ENCODE data around the gene PCDHGB3.
"Not testable (repeated sequence)": the region's sequence is repeated elsewhere in the genome, so short reads cannot be mapped to it uniquely, and the experiment has no call there.

DNA sequence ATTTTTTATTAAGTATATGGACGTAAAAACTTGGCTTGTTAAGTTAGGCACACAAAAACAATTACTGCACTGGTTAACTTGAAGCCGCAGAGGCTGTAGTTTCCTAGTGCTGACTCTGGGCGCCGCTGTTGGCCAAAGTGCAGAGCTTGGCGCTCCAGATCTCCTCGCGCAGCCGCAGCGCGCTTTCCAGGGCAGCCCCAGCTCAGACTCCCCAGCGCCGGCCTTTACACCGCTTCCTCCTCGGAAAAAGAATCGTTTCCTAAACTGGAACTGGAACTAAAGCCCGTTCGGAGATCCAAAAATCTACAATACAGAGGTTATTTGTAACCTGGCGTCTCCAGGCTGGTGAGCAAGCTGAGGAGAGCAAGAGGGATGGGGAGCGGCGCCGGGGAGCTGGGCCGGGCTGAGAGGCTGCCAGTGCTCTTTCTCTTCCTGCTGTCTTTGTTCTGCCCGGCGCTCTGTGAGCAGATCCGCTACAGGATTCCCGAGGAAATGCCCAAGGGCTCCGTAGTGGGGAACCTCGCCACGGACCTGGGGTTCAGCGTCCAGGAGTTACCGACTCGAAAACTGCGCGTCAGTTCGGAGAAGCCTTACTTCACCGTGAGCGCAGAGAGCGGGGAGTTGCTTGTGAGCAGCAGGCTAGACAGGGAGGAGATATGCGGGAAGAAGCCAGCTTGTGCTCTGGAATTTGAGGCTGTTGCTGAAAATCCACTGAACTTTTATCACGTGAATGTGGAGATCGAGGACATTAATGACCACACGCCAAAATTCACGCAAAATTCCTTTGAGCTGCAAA is 27.9 kb downstream of the PCDHGB3 start, which contains the start of gene PCDHGB5:
- TF ChIP-seq BHLHE40 (IDR thresholded peaks at IDR 0.05; ENCODE audit: borderline replicate concordance); FOXA1 (IDR thresholded peaks at IDR 0.05); TARDBP (IDR thresholded peaks at IDR 0.05); L3MBTL2 (conservative IDR thresholded peaks at IDR 0.05); ELF4 (IDR thresholded peaks at IDR 0.05); PKNOX1 (IDR thresholded peaks at IDR 0.05); FOXK2 (IDR thresholded peaks at IDR 0.05); SP1 (IDR thresholded peaks at IDR 0.05); SUZ12 (IDR thresholded peaks at IDR 0.05): not testable (repeated sequence)

All from HEK293T (cell line).